NCI-H524 (cell line): ENCODE measurements around the gene OR8B8.
A peak's percentile ranks its signal among the peaks of the same experiment; 100 is the strongest.
"Not testable (repeated sequence)": the region's sequence is repeated elsewhere in the genome, so short reads cannot be mapped to it uniquely, and the experiment has no call there.

Experiments
- DNase-seq, 2 experiments: peaks; one replicate each; lab custom pipeline; 2025; lab: John Stamatoyannopoulos, UW

The OR8B8 gene

GRCh38 chr11:124441519-124441918 is 4.0 kb downstream of the OR8B8 start:
- DNase-seq, result no peak

GRCh38 chr11:124441081-124441480 is 4.4 kb downstream of the OR8B8 start:
- DNase-seq, result no peak

GRCh38 chr11:124440608-124441007 is 4.9 kb downstream of the OR8B8 start:
- no peak for DNase-seq

- no peak for DNase-seq
Observed at GRCh38 chr11:124434699-124435098, 10.8 kb downstream of the OR8B8 start.

- no peak for DNase-seq
Observed at GRCh38 chr11:124429599-124429998, 15.9 kb downstream of the OR8B8 start.

- DNase-seq, result no peak
Observed at GRCh38 chr11:124424384-124424921, 21.0 kb downstream of the OR8B8 start, which contains the start of gene OR8B4. TSS of gene OR8B4 (minus strand) at chr11:124424871. CDS start at chr11:124424871, 0 bp downstream.

GRCh38 chr11:124421043-124421442 is 24.5 kb downstream of the OR8B8 start:
- DNase-seq, result peak in 1 of 2 experiments; percentile 31

- peak in 1 of 2 experiments; percentile 42 for DNase-seq
Observed at GRCh38 chr11:124415356-124415923, 30.1 kb downstream of the OR8B8 start.

GRCh38 chr11:124409906-124410305 is 35.6 kb downstream of the OR8B8 start:
- no peak for DNase-seq

- DNase-seq, result no peak
Observed at GRCh38 chr11:124405581-124405980, 39.9 kb downstream of the OR8B8 start.

GRCh38 chr11:124403186-124403585 is 42.3 kb downstream of the OR8B8 start:
- DNase-seq, result not testable (repeated sequence)

- DNase-seq, result peak; percentile 15 to 48
Observed at GRCh38 chr11:124402326-124402922, 43.1 kb downstream of the OR8B8 start.

GRCh38 chr11:124398924-124399323 is 46.6 kb downstream of the OR8B8 start, which contains the start of gene OR8B3:
TSS of gene OR8B3 (minus strand) at chr11:124399024. CDS start at chr11:124397351, 1,673 bp downstream.
- DNase-seq, result no peak

GRCh38 chr11:124396847-124397246 is 48.6 kb downstream of the OR8B8 start:
- not testable (repeated sequence) for DNase-seq

- no peak for DNase-seq
Observed at GRCh38 chr11:124394408-124394807, 51.1 kb downstream of the OR8B8 start.
